AG09309 (cell line): ENCODE data around the gene TCTA.

Source experiments
- DNase-seq: peaks from one replicate; pipeline ENCODE4 v3.0.0-alpha.2; 2010; ENCODE audit warnings: low read depth
- H3K4me3 ChIP-seq: 2 replicates; pipeline ENCODE4 v1.5.1; 2011; ENCODE audit warnings: mild to moderate bottlenecking, low read depth, low read length, moderate library complexity; ENCODE audit not compliant: control insufficient read depth
- CTCF ChIP-seq: IDR thresholded peaks from 2 replicates; pipeline ENCODE4 v1.5.1; 2011; ENCODE audit warnings: mild to moderate bottlenecking, low read depth, low read length, inconsistent platforms; ENCODE audit not compliant: insufficient read depth, control insufficient read depth; ENCODE audit errors: missing control alignments

Gene TCTA

GRCh38 chr3:49416867-49417266 lies 4.6 kb downstream of the TCTA start:
- no peak for DNase-seq
- TF ChIP-seq CTCF, result no peak
- H3K4me3 ChIP-seq, result no peak overlapping the region

GRCh38 chr3:49417516-49418120 lies 5.4 kb downstream of the TCTA start:
- H3K4me3 ChIP-seq, result no peak overlapping the region
- no peak for TF ChIP-seq CTCF
- no peak for DNase-seq

- H3K4me3 ChIP-seq, result no peak overlapping the region
- no peak for TF ChIP-seq CTCF
- no peak for DNase-seq
Observed at GRCh38 chr3:49421890-49422378, 9.7 kb downstream of the TCTA start.

- DNase-seq, result no peak
- no peak for TF ChIP-seq CTCF
- H3K4me3 ChIP-seq, result no peak within 1 kb of the TSS
Observed at GRCh38 chr3:49422379-49423248, 10.4 kb downstream of the TCTA start, which contains the start of gene AMT. AMT (minus strand) TSS chr3:49422473; CDS start chr3:49422450, 23 bp downstream.

- no peak for DNase-seq
- H3K4me3 ChIP-seq, result no peak overlapping the region
- TF ChIP-seq CTCF, result no peak
Observed at GRCh38 chr3:49424816-49425215, 12.6 kb downstream of the TCTA start.

GRCh38 chr3:49427586-49427985 lies 15.4 kb downstream of the TCTA start:
- H3K4me3 ChIP-seq, result no peak overlapping the region

More at GRCh38 chr3:49427586-49427985, 15.4 kb downstream of the TCTA start:
- no peak for DNase-seq
- TF ChIP-seq CTCF, result no peak
